Fibroblast of lung (primary cell): ENCODE results near the gene GLRX3. TPM values are rescaled to one million over a fixed set of nuclear protein-coding genes. Genes with fewer than 3 reads are reported as not detected.

Experiments
- DNase-seq, 2 donors: peaks; one replicate each; pipeline versions ENCODE4 v3.0.0 to v3.0.0-alpha.2; 2010; ENCODE audit warnings: low read depth in 2 of 2
- H2AFZ ChIP-seq: 2 replicates; pipeline ENCODE4 v1.5.1; 2012; ENCODE audit warnings: low read length, control low read depth, inconsistent platforms
- H3K27ac ChIP-seq: 2 replicates; pipeline ENCODE4 v1.5.1; 2011; ENCODE audit warnings: low read length, control low read depth; ENCODE audit not compliant: insufficient read depth
- H3K27me3 ChIP-seq: 2 replicates; pipeline ENCODE4 v1.5.1; 2011; ENCODE audit warnings: mild to moderate bottlenecking, low read length; ENCODE audit not compliant: control insufficient read depth, insufficient read depth
- H3K36me3 ChIP-seq: 2 replicates; pipeline ENCODE4 v1.5.1; 2011; ENCODE audit warnings: low read length; ENCODE audit not compliant: control insufficient read depth, insufficient read depth
- H3K4me1 ChIP-seq: 2 replicates; pipeline ENCODE4 v1.5.1; 2011; ENCODE audit warnings: low read length; ENCODE audit not compliant: control insufficient read depth, insufficient read depth; ENCODE audit errors: extremely low read depth
- H3K4me2 ChIP-seq: 2 replicates; pipeline ENCODE4 v1.5.1; 2011; ENCODE audit warnings: low read length, control low read depth; ENCODE audit not compliant: insufficient read depth; ENCODE audit errors: extremely low read depth
- H3K4me3 ChIP-seq, 4 experiments: fragments of 200-600 bp in 1 of 4; sonication (generic) in 1 of 4; replicated peaks in 1 of 4; 2 replicates each; pipeline ENCODE4 v1.5.1; 2011 to 2016; ENCODE audit warnings: low read length in 4 of 4, low read depth in 3 of 4, mild to moderate bottlenecking in 3 of 4, control low read depth in 2 of 4, inconsistent platforms in 1 of 4, mixed read lengths in 1 of 4; ENCODE audit not compliant: insufficient read depth in 1 of 4; ENCODE audit errors: control extremely low read depth in 1 of 4
- H3K79me2 ChIP-seq: 2 replicates; pipeline ENCODE4 v1.5.1; 2012; ENCODE audit warnings: mild to moderate bottlenecking, low read length, inconsistent platforms; ENCODE audit not compliant: control insufficient read depth, insufficient read depth
- H3K9ac ChIP-seq: 2 replicates; pipeline ENCODE4 v1.5.1; 2011; ENCODE audit warnings: mild to moderate bottlenecking, low read length, control low read depth; ENCODE audit not compliant: insufficient read depth
- H3K9me3 ChIP-seq: 2 replicates; pipeline ENCODE4 v1.5.1; 2012; ENCODE audit warnings: low read depth, low read length; ENCODE audit not compliant: control insufficient read depth, insufficient read depth
- H4K20me1 ChIP-seq: 2 replicates; pipeline ENCODE4 v1.5.1; 2011; ENCODE audit warnings: low read length; ENCODE audit not compliant: control insufficient read depth, insufficient read depth; ENCODE audit errors: extremely low read depth
- EZH2 ChIP-seq: IDR thresholded peaks from 2 replicates; pipeline ENCODE4 v1.5.1; 2012; ENCODE audit warnings: low read length, control low read depth, mild to moderate bottlenecking; ENCODE audit errors: missing control alignments
- polyA plus RNA-seq, 2 donors: library from polyadenylated mRNA; depleted of rRNA in 1 of 2; stranded (reverse) in 1 of 2; unstranded in 1 of 2; fragments of >200 nt; gene quantifications; 2 replicates each; pipeline ENCODE4 v1.2.1, GENCODE V29; 2011 to 2012; ENCODE audit warnings: missing spikeins in 1 of 2
- total RNA-seq: library from RNA; depleted of rRNA; stranded (reverse); fragments of >200 nt; gene quantifications from 2 replicates; pipeline ENCODE4 v1.2.1, GENCODE V29; 2014
- TF ChIP-seq, protein P1 (sequence below), 2 donors: IDR thresholded peaks in 1 of 2; conservative IDR thresholded peaks in 1 of 2; 1 replicate in 1 of 2; 2 replicates in 1 of 2; pipeline ENCODE4 v1.5.1; 2011 to 2012; ENCODE audit warnings: low read length in 2 of 2, control low read depth in 1 of 2, inconsistent platforms in 1 of 2, low read depth in 1 of 2, mild to moderate bottlenecking in 1 of 2

The GLRX3 gene
- total and polyA plus RNA-seq, 2 donors (not counting 1 experiment from before 2014, with no cell fraction given) = 51.7 to 95.6 TPM

GRCh38 chr10:130193033-130193432, 56.8 kb downstream of the GLRX3 start:
- no peaks in the 10 kb centered on the region for H3K9me3 ChIP-seq
- H3K4me1 ChIP-seq = no peaks in the 10 kb centered on the region
- H3K9ac ChIP-seq = no peak overlapping the region
- no peak overlapping the region for H3K27ac ChIP-seq
- H3K36me3 ChIP-seq = no peaks in the 10 kb centered on the region
- no peak for DNase-seq
- H4K20me1 ChIP-seq = no peaks in the 10 kb centered on the region
- no peak overlapping the region for H2AFZ ChIP-seq
- H3K4me3 ChIP-seq = no peak overlapping the region
- H3K27me3 ChIP-seq = no peaks in the 10 kb centered on the region
- TF ChIP-seq EZH2 = no peak
- TF ChIP-seq, protein P1, sequence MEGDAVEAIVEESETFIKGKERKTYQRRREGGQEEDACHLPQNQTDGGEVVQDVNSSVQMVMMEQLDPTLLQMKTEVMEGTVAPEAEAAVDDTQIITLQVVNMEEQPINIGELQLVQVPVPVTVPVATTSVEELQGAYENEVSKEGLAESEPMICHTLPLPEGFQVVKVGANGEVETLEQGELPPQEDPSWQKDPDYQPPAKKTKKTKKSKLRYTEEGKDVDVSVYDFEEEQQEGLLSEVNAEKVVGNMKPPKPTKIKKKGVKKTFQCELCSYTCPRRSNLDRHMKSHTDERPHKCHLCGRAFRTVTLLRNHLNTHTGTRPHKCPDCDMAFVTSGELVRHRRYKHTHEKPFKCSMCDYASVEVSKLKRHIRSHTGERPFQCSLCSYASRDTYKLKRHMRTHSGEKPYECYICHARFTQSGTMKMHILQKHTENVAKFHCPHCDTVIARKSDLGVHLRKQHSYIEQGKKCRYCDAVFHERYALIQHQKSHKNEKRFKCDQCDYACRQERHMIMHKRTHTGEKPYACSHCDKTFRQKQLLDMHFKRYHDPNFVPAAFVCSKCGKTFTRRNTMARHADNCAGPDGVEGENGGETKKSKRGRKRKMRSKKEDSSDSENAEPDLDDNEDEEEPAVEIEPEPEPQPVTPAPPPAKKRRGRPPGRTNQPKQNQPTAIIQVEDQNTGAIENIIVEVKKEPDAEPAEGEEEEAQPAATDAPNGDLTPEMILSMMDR (conservative IDR thresholded peaks at IDR 0.05 in 1 of 2, IDR thresholded peaks at IDR 0.05 in 1 of 2; ENCODE audit: low read depth in 1 of 2, low read length in 2 of 2) = no peak
- no peaks in the 10 kb centered on the region for H3K79me2 ChIP-seq
- H3K4me2 ChIP-seq = no peak overlapping the region

DNA sequence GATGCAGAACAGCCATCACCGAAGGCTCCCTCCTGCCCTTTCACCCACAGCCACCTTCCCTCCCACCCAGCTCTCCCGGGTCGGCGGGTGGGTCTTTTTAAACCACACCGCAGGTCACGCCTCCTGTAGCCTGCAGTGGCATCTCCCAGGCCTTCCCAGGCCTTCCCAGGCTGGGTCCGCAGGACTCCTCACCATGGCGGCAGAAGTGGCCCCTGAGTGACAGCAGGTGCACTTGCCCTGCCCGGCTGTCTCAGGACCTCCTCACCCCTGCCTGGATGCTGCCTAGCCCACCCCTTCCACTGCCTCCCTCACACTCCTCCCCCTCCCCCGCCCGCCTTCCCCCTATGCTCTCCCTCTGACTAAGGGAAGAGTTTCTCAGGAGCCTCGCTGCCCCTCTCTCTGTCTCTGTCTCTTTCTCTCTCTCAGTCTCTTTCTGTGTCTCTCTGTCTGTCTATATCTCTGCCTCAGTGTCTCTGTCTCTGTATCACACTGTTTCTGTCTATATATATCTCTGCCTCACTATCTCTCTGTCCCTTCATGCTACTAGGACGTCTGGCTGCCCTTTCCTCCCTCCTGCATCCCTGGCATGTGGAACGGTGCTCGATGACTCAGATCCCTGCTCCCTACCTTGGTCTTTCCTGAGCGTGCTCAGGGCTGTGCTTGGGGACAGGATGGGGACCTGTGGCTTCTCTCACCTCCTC, 57.5 kb downstream of the GLRX3 start:
- H3K36me3 ChIP-seq = no peaks in the 10 kb centered on the region
- H3K79me2 ChIP-seq = no peaks in the 10 kb centered on the region
- H3K4me3 ChIP-seq = no peak overlapping the region
- H4K20me1 ChIP-seq = no peaks in the 10 kb centered on the region
- no peak overlapping the region for H3K27ac ChIP-seq
- no peak overlapping the region for H3K9ac ChIP-seq
- TF ChIP-seq, protein P1 (conservative IDR thresholded peaks at IDR 0.05 in 1 of 2, IDR thresholded peaks at IDR 0.05 in 1 of 2; ENCODE audit: low read depth in 1 of 2, low read length in 2 of 2) = no peak
- TF ChIP-seq EZH2 = no peak
- H3K4me1 ChIP-seq = no peaks in the 10 kb centered on the region
- no peak overlapping the region for H2AFZ ChIP-seq
- no peak overlapping the region for H3K4me2 ChIP-seq
- DNase-seq = no peak
- no peaks in the 10 kb centered on the region for H3K27me3 ChIP-seq
- H3K9me3 ChIP-seq = no peaks in the 10 kb centered on the region

- Histone ChIP-seq H3K9me3 (no peaks in the 10 kb centered on the region), H3K36me3 (no peaks in the 10 kb centered on the region), H3K4me1 (no peaks in the 10 kb centered on the region), H4K20me1 (no peaks in the 10 kb centered on the region), H2AFZ (no peak overlapping the region), H3K4me3 (no peak overlapping the region), H3K9ac (no peak overlapping the region), H3K4me2 (no peak overlapping the region), H3K79me2 (no peaks in the 10 kb centered on the region), H3K27me3 (no peaks in the 10 kb centered on the region), H3K27ac (no peak overlapping the region)
- peak in 1 of 2 donors; percentile 6 for DNase-seq
- TF ChIP-seq, protein P1 (conservative IDR thresholded peaks at IDR 0.05 in 1 of 2, IDR thresholded peaks at IDR 0.05 in 1 of 2; ENCODE audit: low read depth in 1 of 2, low read length in 2 of 2) = no peak
- no peak for TF ChIP-seq EZH2
Measured at GRCh38 chr10:130194194-130194990, 58.2 kb downstream of the GLRX3 start.
